GM12892 (cell line): Measurements from ENCODE around the gene THBS3.

Experiments
- POLR2A ChIP-seq: IDR thresholded peaks from 2 replicates; pipeline ENCODE4 v1.6.1; 2011; ENCODE audit warnings: low read depth, low read length, control low read depth
- POLR2AphosphoS5 ChIP-seq: IDR thresholded peaks from 2 replicates; pipeline ENCODE4 v1.6.1; 2011; ENCODE audit warnings: low read depth, low read length, control low read depth
- TAF1 ChIP-seq: IDR thresholded peaks from 2 replicates; pipeline ENCODE4 v1.6.1; 2011; ENCODE audit warnings: low read depth, mild to moderate bottlenecking, control low read depth, low read length, borderline replicate concordance

- TF ChIP-seq POLR2A (no peak), POLR2AphosphoS5 (no peak), TAF1 (no peak)
Measured at GRCh38 chr1:155177918-155178281, 29.8 kb downstream of the THBS3 start.
